ENCODE results near the gene NDUFA13. TPM values are rescaled to one million over a fixed set of nuclear protein-coding genes. Genes with fewer than 3 reads are reported as not detected.
A peak's percentile ranks its signal among the peaks of the same experiment; 100 is the strongest.

NDUFA13 gene
- total and polyA plus RNA-seq, 12 donors, result 17.0 to 558 (median 326) TPM

DNA sequence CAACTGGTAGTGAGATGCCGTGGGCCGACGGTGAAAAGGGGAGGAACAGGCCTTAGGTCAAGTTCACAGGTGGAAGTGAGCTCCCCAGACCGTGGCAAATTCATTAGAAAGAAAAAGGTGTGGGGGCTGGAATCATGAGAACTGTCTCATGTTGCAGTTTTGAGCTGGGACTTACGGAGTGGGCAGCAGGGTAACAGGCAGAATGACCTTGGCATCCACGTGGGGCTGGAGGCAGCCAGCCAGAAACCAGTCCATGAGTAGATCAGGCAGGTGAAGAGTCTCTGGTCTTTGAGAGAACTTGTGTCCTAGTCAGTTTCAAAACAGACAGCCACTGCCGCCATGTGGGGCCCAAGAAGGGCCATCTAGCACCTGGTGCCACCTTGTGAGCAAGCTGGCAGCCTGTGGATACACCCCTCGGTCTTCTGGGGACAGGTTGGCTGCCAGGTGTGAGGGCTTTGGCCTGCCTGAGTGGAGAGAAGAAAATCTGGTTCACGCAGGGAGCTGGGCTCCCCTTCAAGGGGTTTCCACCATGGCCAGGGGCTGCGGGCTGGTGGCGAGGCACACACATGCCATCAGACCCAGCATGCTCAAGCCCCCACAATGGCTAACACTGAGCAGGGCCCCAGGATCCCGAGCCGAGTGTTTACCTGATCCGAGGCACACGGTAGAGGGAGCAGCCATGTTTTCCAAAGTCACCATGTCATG lies 24.6 kb upstream of the NDUFA13 start:
- peaks cover 27 to 47% of the 10 kb centered on the region in 2 donors for H3K4me1 ChIP-seq (replicated peaks in 1 of 2)
- H3K4me3 ChIP-seq, result no peak overlapping the region
- H3K36me3 ChIP-seq (replicated peaks in 1 of 2), result peaks cover 0 to 40% of the 10 kb centered on the region in 2 donors
- peak overlapping the region in 1 of 5 donors; percentile 3 for H3K27ac ChIP-seq
- WGBS, 4 donors, result 46 to 72% (median 62%) methylated on average over 6 to 15 of the region's 15 CpGs
- peak in 5 of 7 donors; percentile 53 to 71 (median 66) for DNase-seq
- TF ChIP-seq POLR2A (IDR thresholded peaks at IDR 0.05), result no peak
- TF ChIP-seq, protein P1, sequence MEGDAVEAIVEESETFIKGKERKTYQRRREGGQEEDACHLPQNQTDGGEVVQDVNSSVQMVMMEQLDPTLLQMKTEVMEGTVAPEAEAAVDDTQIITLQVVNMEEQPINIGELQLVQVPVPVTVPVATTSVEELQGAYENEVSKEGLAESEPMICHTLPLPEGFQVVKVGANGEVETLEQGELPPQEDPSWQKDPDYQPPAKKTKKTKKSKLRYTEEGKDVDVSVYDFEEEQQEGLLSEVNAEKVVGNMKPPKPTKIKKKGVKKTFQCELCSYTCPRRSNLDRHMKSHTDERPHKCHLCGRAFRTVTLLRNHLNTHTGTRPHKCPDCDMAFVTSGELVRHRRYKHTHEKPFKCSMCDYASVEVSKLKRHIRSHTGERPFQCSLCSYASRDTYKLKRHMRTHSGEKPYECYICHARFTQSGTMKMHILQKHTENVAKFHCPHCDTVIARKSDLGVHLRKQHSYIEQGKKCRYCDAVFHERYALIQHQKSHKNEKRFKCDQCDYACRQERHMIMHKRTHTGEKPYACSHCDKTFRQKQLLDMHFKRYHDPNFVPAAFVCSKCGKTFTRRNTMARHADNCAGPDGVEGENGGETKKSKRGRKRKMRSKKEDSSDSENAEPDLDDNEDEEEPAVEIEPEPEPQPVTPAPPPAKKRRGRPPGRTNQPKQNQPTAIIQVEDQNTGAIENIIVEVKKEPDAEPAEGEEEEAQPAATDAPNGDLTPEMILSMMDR (IDR thresholded peaks at IDR 0.05), result no peak
- no peaks in the 10 kb centered on the region for H3K9me3 ChIP-seq (replicated peaks in 1 of 3)
- intact Hi-C loops (cut with DNase I), result loop anchor here (2.0 to 5.0 kb wide), 2 partner anchors 124 to 125 kb away; no protein-coding TSS in a partner anchor
- no peaks in the 10 kb centered on the region for H3K27me3 ChIP-seq

DNA sequence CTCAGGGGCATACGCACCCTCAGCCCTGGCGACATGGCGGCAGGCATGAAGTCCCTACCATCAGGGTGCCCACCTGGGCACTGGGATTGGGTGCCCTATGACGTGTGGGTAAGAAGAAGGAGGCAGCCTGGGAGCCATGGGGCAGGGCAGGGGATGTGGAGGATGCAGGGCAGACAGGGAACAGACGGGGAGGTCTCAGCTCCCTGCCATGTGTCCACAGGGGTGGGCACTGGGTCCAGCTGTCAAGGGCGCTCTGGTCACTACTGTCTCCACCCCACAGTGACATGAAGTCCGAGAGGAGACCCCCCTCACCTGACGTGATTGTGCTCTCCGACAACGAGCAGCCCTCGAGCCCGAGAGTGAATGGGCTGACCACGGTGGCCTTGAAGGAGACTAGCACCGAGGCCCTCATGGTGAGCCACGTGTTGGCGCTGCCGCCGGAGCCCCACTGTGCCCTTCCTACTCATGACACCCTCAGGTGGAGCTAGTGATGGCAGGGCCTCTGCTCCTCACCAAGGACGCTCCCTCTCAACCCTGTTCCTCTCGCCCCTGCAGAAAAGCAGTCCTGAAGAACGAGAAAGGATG lies 23.9 kb upstream of the NDUFA13 start:
- Histone ChIP-seq H3K27me3 (no peaks in the 10 kb centered on the region), H3K9me3 (replicated peaks in 1 of 3) (no peaks in the 10 kb centered on the region), H3K4me1 (replicated peaks in 1 of 2) (peaks cover 27 to 47% of the 10 kb centered on the region in 2 donors), H3K4me3 (no peak overlapping the region), H3K36me3 (replicated peaks in 1 of 2) (peaks cover 0 to 46% of the 10 kb centered on the region in 2 donors), H3K27ac (no peak overlapping the region)
- peak in 1 of 7 donors; percentile 38 for DNase-seq
- TF ChIP-seq, protein P1 (IDR thresholded peaks at IDR 0.05), result no peak
- TF ChIP-seq POLR2A (IDR thresholded peaks at IDR 0.05), result no peak
- WGBS, 4 donors, result 52 to 77% (median 68%) methylated on average over 8 to 21 of the region's 21 CpGs
- intact Hi-C loops (cut with DNase I), result loop anchor here in 1 of 2 donors (5.0 kb wide), 1 partner anchor 125 kb away; no protein-coding TSS in a partner anchor

DNA sequence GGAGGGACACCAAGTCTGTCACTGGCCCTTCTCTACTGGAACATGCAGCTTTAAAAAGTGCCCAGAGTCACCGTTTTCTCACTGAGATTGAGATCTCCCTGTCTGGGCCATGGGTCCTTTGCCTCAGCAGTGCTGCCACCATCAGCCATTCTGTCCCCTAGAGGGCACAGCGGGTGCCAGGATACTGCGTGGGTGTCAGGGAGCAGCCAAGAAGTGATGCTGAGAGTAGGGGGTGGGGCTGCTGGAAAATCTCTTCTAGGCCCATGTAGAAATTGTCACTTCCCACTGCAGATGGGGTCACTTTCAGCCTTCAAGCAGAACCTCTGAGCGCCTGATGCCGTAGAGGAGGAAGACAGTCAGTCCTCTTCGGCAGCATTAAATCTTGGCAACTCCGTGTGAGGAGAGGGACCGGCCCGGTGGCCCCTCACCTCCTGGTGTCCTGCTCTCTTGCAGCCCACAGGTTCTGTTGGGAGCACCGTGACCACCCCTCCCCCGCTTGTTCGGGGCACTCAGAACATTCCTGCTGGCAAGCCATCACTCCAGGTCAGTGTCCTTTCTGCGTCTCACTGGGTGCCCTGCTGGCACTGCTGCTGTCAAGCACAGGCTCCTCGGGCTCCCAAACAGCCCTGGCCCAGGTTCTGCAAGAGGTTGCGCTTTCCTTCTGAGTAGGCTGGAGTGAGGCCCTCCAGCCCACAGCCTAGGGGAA lies 22.0 kb upstream of the NDUFA13 start:
- Histone ChIP-seq H3K9me3 (replicated peaks in 1 of 3) (no peaks in the 10 kb centered on the region), H3K27ac (no peak overlapping the region), H3K4me3 (no peak overlapping the region), H3K4me1 (replicated peaks in 1 of 2) (peaks cover 10 to 30% of the 10 kb centered on the region in 2 donors), H3K27me3 (no peaks in the 10 kb centered on the region), H3K36me3 (replicated peaks in 1 of 2) (peaks cover 0 to 62% of the 10 kb centered on the region in 2 donors)
- peak in 1 of 7 donors; percentile 35 for DNase-seq
- 73 to 87% (median 80%) methylated on average over 6 to 15 of the region's 15 CpGs for WGBS, 4 donors
- TF ChIP-seq POLR2A (IDR thresholded peaks at IDR 0.05), result no peak
- TF ChIP-seq, protein P1 (IDR thresholded peaks at IDR 0.05), result no peak
- intact Hi-C loops (cut with DNase I), result loop anchor here in 1 of 2 donors (5.0 kb wide), 1 partner anchor 127 kb away; no protein-coding TSS in a partner anchor
